Spleen (tissue), 13 donors: ENCODE data around the gene ATG16L2. TPM values are rescaled to one million over a fixed set of nuclear protein-coding genes. Genes with fewer than 3 reads are reported as not detected.
A peak's percentile ranks its signal among the peaks of the same experiment; 100 is the strongest.

Experiments
- DNase-seq: peaks from one replicate; pipeline ENCODE4 v3.0.0-alpha.2; 2020
- H3K27ac ChIP-seq, 8 donors: fragments of 200-600 bp; sonication (generic) in 7 of 8; 1 replicate in 4 of 8; 2 replicates in 4 of 8; pipeline versions ENCODE4 v1.5.0 to v1.8.0; 2016 to 2021; ENCODE audit warnings: inconsistent platforms in 4 of 8, mild to moderate bottlenecking in 4 of 8, moderate library complexity in 1 of 8
- H3K27me3 ChIP-seq, 7 donors: fragments of 200-600 bp; sonication (generic) in 6 of 7; replicated peaks in 1 of 7; 1 replicate in 4 of 7; 2 replicates in 3 of 7; pipeline versions ENCODE4 v1.5.0 to v1.8.0; 2016 to 2021; ENCODE audit warnings: inconsistent platforms in 3 of 7, mild to moderate bottlenecking in 1 of 7
- H3K36me3 ChIP-seq, 6 donors: fragments of 200-600 bp; sonication (generic) in 5 of 6; 1 replicate in 4 of 6; 2 replicates in 2 of 6; pipeline versions ENCODE4 v1.5.0 to v1.8.0; 2016 to 2021; ENCODE audit warnings: inconsistent platforms in 2 of 6
- H3K4me1 ChIP-seq, 6 donors: fragments of 200-600 bp; sonication (generic) in 5 of 6; 1 replicate in 3 of 6; 2 replicates in 3 of 6; pipeline versions ENCODE4 v1.5.0 to v1.8.0; 2016 to 2021; ENCODE audit warnings: inconsistent platforms in 3 of 6
- H3K4me3 ChIP-seq, 8 donors: fragments of 200-600 bp; sonication (generic) in 7 of 8; 1 replicate in 4 of 8; 2 replicates in 4 of 8; pipeline versions ENCODE4 v1.5.0 to v1.8.0; 2016 to 2021; ENCODE audit warnings: inconsistent platforms in 4 of 8, mild to moderate bottlenecking in 4 of 8, moderate library complexity in 2 of 8
- H3K9me3 ChIP-seq, 8 donors: fragments of 200-600 bp; sonication (generic) in 7 of 8; 1 replicate in 4 of 8; 2 replicates in 4 of 8; pipeline versions ENCODE4 v1.5.0 to v1.8.0; 2016 to 2021; ENCODE audit warnings: inconsistent platforms in 4 of 8
- POLR2A ChIP-seq, 3 donors: fragments of 450-650 bp; IDR thresholded peaks; one replicate each; pipeline ENCODE4 v1.5.1; 2017; ENCODE audit warnings: antibody characterized with exemption in 3 of 3, mild to moderate bottlenecking in 1 of 3
- POLR2AphosphoS5 ChIP-seq, 3 donors: sonication (generic); formaldehyde crosslinking; IDR thresholded peaks; one replicate each; pipeline ENCODE4 v1.5.1; 2017; ENCODE audit warnings: antibody characterized with exemption in 3 of 3
- WGBS, 5 donors: extraction: QIAGEN DNeasy Blood & Tissue Kit in 3 of 5; methylation state at CpG; one replicate each; pipeline versions ENCODE4 v1.1.5 to v1.1.7; 2013 to 2018; 5-methylcytosine and 5-hydroxymethylcytosine counted together
- intact Hi-C: fragments of 100-400 bp; cut with DNase I; formaldehyde crosslinking; loops from one replicate; pipeline ENCODE4 v1.15.0; 2023; ENCODE audit warnings: low total_unique reads
- long read RNA-seq, 2 donors: transcript quantifications; one replicate each; lab custom pipeline, GENCODE V29; 2026
- polyA plus RNA-seq, 3 donors: library from polyadenylated mRNA; stranded (reverse); fragments of 200-250 nt; gene quantifications; one replicate each; pipeline ENCODE4 v1.2.1, GENCODE V29; 2013
- total RNA-seq, 7 donors: library from RNA; depleted of rRNA in 3 of 7; stranded (reverse); fragments of >200 nt in 3 of 7; fragmentation: NEBNext Ultra II Directional in 4 of 7; extraction: Animal tissue kit (Norgen Biotek cat#: 25700) in 4 of 7; gene quantifications; one replicate each; pipeline versions ENCODE4 v1.1.0 to v1.2.1, GENCODE V29; 2016 to 2021
- TF ChIP-seq, protein P1 (sequence below), 11 experiments: fragments of 200-600 bp in 7 of 11; fragments of 450-650 bp in 4 of 11; sonication (generic) in 4 of 11; IDR thresholded peaks in 8 of 11; conservative IDR thresholded peaks in 3 of 11; 1 replicate in 7 of 11; 2 replicates in 4 of 11; pipeline versions ENCODE4 v1.4.0 to v1.8.0; 2016 to 2021; ENCODE audit warnings: antibody characterized with exemption in 11 of 11, inconsistent platforms in 4 of 11, mild to moderate bottlenecking in 1 of 11
- donor health status: healthy with polysubstance abuse.
- donor health status: DM: no; HTN: no; CAD: no; lungs with moderate emphysema.
- donor health status: DM: no; HTN: no; CAD: no.
- donor health status: Bipolar disorder and iron deficiency.
- donor health status: healthy.
- donor health status: DM: no; HTN: no; CAD: no.
- donor health status: DM: yes; HTN: yes; CAD: no.

Gene ATG16L2, protein sequence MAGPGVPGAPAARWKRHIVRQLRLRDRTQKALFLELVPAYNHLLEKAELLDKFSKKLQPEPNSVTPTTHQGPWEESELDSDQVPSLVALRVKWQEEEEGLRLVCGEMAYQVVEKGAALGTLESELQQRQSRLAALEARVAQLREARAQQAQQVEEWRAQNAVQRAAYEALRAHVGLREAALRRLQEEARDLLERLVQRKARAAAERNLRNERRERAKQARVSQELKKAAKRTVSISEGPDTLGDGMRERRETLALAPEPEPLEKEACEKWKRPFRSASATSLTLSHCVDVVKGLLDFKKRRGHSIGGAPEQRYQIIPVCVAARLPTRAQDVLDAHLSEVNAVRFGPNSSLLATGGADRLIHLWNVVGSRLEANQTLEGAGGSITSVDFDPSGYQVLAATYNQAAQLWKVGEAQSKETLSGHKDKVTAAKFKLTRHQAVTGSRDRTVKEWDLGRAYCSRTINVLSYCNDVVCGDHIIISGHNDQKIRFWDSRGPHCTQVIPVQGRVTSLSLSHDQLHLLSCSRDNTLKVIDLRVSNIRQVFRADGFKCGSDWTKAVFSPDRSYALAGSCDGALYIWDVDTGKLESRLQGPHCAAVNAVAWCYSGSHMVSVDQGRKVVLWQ
- 100 to 1,000 TPM; 212 to 368 (median 234) TPM for total RNA-seq
- polyA plus RNA-seq = 100 to 1,000 TPM in 2 of 3 donors, 10 to 100 TPM in 1; 96.9 to 343 (median 341) TPM
- long read RNA-seq, donor 1, transcript ATG16L2-214 (3 exons, 1,492 nt) = major isoform, 15 of 38 reads
- long read RNA-seq, donor 1, partial matches to known transcripts = 19 of 38 reads
- long read RNA-seq, donor 1, other reads (novel, unspliced or antisense) = 0 of 38 reads
- long read RNA-seq, donor 2, transcript ATG16L2-214 (3 exons, 1,492 nt) = major isoform, 8 of 20 reads
- long read RNA-seq, donor 2, partial matches to known transcripts = 8 of 20 reads
- long read RNA-seq, donor 2, other reads (novel, unspliced or antisense) = 0 of 20 reads

DNA sequence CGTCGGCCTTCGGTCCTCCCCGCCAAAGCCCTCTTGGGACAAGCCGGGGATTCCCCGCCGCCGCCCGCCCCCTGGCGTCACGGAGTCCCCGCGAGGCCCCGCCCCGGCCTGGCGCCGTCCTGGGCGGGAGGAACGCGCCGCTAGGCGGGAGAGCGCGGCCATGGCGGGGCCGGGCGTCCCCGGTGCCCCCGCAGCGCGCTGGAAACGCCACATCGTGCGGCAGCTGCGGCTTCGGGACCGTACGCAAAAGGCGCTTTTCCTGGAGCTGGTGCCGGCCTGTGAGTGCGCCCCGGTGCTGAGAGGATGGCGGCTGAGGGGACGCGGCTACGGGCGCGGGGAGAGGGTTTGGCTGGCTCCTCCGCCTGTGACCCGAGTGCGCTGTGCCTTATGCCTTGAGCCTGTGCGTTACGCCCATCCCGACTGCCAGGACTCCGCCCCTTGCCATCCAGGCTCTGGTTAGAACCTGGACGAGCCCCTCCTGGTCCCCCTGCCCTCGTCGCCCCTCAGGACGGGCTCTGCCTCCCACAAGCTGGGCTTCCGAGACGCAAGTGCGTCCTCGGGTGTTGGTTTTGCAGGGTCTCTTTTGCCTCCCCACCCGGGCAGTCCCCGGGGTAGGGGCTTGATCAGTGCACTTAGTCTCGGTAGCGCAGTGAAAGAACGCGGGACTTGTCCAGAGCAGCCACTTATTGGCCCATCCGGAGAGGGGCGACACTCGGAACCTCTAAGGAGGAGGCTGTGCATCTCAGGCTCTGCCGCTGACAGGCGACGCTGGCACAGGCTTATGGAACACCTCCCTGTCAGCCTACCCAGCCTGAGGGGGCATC is at the start of gene ATG16L2:
ATG16L2 (plus strand) TSS at position 126 of the 824 bp plus-strand sequence; CDS start at position 161, 35 bp downstream.
- peaks cover 27 to 88% (median 58%) of the 10 kb centered on the region in 6 donors for H3K4me1 ChIP-seq
- H3K27ac ChIP-seq = peak within 1 kb of the TSS; percentile 98 to 99 (median 98)
- H3K4me3 ChIP-seq = peak within 1 kb of the TSS; percentile 72 to 99 (median 92)
- 0 to 1% (median 0%) methylated on average over 39 to 75 of the region's 75 CpGs for WGBS, 5 donors
- intact Hi-C loops = no loop called here
- peaks cover 0 to 44% (median 28%) of the 10 kb centered on the region in 6 donors for H3K36me3 ChIP-seq
- H3K9me3 ChIP-seq = no peaks in the 10 kb centered on the region
- TF ChIP-seq, protein P1, sequence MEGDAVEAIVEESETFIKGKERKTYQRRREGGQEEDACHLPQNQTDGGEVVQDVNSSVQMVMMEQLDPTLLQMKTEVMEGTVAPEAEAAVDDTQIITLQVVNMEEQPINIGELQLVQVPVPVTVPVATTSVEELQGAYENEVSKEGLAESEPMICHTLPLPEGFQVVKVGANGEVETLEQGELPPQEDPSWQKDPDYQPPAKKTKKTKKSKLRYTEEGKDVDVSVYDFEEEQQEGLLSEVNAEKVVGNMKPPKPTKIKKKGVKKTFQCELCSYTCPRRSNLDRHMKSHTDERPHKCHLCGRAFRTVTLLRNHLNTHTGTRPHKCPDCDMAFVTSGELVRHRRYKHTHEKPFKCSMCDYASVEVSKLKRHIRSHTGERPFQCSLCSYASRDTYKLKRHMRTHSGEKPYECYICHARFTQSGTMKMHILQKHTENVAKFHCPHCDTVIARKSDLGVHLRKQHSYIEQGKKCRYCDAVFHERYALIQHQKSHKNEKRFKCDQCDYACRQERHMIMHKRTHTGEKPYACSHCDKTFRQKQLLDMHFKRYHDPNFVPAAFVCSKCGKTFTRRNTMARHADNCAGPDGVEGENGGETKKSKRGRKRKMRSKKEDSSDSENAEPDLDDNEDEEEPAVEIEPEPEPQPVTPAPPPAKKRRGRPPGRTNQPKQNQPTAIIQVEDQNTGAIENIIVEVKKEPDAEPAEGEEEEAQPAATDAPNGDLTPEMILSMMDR (IDR thresholded peaks at IDR 0.05 in 8 of 11, conservative IDR thresholded peaks at IDR 0.05 in 3 of 11) = peak; percentile 11 to 80 (median 54)
- peak in 2 of 3 donors; percentile 40 to 83 for TF ChIP-seq POLR2A (IDR thresholded peaks at IDR 0.05)
- peak; percentile 78 to 88 (median 87) for TF ChIP-seq POLR2AphosphoS5 (IDR thresholded peaks at IDR 0.05)
- DNase-seq = peak; percentile 93
- no peaks in the 10 kb centered on the region for H3K27me3 ChIP-seq

DNA sequence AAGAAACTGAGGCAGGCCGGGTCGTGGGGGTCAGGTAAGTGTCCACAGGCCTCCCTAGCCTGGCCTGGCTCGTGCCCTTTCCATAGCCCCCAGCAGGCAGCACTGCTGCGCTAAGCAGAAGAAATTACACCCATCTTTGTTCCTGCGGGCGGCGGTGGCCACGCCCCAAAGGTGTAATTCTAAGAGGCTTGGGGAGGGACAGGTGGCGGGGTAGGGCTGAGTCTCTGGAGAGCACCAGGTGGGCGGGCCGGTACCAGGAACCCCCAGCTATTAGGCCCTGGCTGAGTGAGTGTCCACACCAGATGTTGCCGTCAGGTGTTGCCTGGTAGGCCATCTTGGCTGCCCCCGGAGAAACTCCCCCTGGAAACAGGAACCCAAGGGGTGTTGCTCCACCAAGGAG is 49.7 kb upstream of the ATG16L2 start:
- no peaks in the 10 kb centered on the region for H3K36me3 ChIP-seq
- H3K27ac ChIP-seq = no peak overlapping the region
- DNase-seq = no peak
- H3K27me3 ChIP-seq = no peaks in the 10 kb centered on the region
- WGBS, 5 donors = 87 to 95% (median 90%) methylated on average over 13 of the region's 13 CpGs
- H3K4me1 ChIP-seq = peaks cover 10 to 29% (median 17%) of the 10 kb centered on the region in 6 donors
- no peak overlapping the region for H3K4me3 ChIP-seq
- H3K9me3 ChIP-seq = no peaks in the 10 kb centered on the region
- intact Hi-C loops = no loop called here
- TF ChIP-seq POLR2A (IDR thresholded peaks at IDR 0.05) (no peak), POLR2AphosphoS5 (IDR thresholded peaks at IDR 0.05) (no peak)
- TF ChIP-seq, protein P1 (IDR thresholded peaks at IDR 0.05 in 8 of 11, conservative IDR thresholded peaks at IDR 0.05 in 3 of 11) = no peak

DNA sequence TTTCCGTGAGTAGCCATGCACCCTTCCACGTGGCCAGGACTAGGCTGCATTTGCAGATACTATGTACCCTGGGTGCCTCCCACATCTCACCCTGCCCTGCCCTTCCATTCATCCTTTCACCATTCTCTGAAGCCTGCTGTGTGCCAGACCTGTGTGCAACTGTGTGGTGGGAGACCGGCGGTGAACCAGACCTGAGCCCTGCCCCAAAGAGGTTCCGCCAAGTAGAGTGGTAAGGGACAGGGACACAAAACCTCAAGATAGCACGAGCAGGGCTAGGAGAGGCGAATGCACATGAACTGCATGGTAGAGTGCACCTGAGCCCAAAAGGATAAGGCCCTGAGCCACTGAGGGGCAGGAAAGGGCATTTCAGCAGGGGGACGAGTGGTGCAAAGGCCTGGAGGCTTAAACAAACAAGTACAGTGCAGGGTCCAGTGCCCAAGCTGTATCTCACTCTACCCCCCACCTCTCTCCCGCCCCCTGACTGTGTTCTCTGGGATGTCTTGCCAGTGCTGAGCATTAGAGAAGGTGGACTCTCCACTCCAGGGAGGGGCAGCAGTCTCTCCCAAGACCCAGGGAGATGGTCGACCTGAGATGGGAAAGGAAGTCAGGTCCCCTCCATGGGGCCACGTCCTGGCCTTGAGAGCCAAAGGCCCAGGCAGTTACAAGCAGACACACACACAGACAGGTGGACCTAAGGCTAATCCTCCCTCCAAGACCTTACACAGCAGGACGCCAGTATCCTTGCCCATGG is 47.9 kb upstream of the ATG16L2 start:
- intact Hi-C loops = no loop called here
- DNase-seq = no peak
- H3K4me3 ChIP-seq = no peak overlapping the region
- H3K9me3 ChIP-seq = no peaks in the 10 kb centered on the region
- no peaks in the 10 kb centered on the region for H3K27me3 ChIP-seq
- H3K4me1 ChIP-seq = peaks cover 10 to 24% (median 15%) of the 10 kb centered on the region in 6 donors
- 84 to 91% (median 85%) methylated on average over 10 to 12 of the region's 12 CpGs for WGBS, 5 donors
- no peaks in the 10 kb centered on the region for H3K36me3 ChIP-seq
- TF ChIP-seq POLR2AphosphoS5 (IDR thresholded peaks at IDR 0.05) (no peak), POLR2A (IDR thresholded peaks at IDR 0.05) (no peak)
- TF ChIP-seq, protein P1 (IDR thresholded peaks at IDR 0.05 in 8 of 11, conservative IDR thresholded peaks at IDR 0.05 in 3 of 11) = no peak
- no peak overlapping the region for H3K27ac ChIP-seq
